T-helper 1 cell treated with Interleukin-12 subunit alpha and Interleukin-12 subunit beta and Interleukin-4 antibody, amounts not matched to agents 30 ng/mL and 1 ng/mL, for 36 hours (primary cell): ENCODE data around the gene CRACDL. TPM values are rescaled to one million over a fixed set of nuclear protein-coding genes. Genes with fewer than 3 reads are reported as not detected.
"Not testable (repeated sequence)": the region's sequence is repeated elsewhere in the genome, so short reads cannot be mapped to it uniquely, and the experiment has no call there.

Source experiments
- intact Hi-C: fragments of 100-400 bp; cut with micrococcal nuclease; formaldehyde crosslinking; loops from one replicate; pipeline ENCODE4 v1.15.1; 2024
- total RNA-seq: library from RNA; stranded (reverse); gene quantifications from 2 replicates; pipeline ENCODE4 v1.2.3, GENCODE V29; 2022

CRACDL gene
- total RNA-seq, 1 donor from 2014 or later, result 0.98 TPM

DNA sequence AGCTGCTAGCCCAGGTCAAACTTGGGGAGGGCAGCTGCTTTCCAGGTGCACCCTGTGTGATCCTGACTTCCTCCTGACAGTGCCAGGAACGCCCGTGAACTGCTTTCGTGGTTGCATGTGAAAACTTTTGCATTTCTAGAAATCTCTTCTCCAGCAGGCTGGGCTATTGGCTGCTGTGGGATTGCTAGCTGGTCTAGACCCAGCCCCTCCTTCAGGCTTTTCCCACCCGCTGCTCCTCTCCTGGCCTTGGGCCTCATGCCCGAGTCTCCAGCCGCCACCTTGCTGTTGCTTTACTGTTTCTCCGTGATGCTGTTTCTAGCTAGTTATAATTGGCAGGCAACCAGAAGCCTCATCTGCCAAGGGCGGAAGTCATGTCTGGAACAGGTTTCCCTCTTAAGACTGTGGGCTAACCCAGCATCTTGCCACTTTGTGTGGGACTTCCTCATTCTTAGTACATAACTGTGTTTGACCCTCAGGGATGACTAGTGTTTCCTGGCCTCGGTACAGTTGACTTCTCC lies 178.1 kb downstream of the CRACDL start:
- intact Hi-C loops, result loop anchor here (1.0 kb wide), 2 partner anchors 22 to 109 kb away; no protein-coding TSS in a partner anchor

GRCh38 chr2:98753801-98754200 lies 182.2 kb downstream of the CRACDL start:
- intact Hi-C loops, result no loop called here

DNA sequence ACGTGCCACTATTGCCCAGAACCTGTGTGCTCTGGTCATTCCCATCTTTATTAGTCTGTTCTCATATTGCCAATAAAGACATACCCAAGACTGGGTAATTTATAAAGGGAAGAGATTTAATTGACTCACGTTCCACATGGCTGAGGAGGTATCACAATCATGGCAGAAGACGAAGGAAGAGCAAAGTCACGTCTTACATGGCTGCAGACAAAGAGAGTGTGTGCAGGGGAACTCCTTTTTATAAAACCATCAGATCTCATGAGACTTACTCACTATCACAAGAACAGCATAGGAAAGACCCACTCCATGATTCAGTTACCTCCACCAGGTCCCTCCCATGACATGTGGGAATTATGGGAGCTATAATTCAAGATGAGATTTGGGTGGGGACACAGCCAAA lies 183.3 kb downstream of the CRACDL start:
- intact Hi-C loops, result not testable (repeated sequence)

DNA sequence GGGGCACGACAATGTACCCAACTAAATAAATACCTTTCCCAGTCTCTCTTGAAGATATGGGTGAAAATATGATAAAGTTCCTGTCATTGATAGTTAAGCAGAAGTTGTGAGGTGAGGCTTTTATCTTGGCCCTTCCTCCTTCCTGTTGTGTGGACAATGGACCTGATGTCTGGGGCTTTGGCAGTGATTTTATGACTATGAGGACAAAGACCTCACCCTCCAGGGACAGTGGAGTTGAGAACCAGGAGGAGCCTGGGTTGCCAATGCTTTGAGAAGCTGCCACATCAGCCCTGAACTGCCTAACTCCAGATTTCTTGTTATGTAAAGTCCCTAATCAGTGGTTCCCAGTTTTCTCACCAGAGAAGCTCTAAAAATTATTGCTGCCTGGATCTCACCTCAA lies 184.3 kb downstream of the CRACDL start:
- intact Hi-C loops, result no loop called here

- intact Hi-C loops, result no loop called here
Measured at GRCh38 chr2:98750593-98751282, 185.3 kb downstream of the CRACDL start.

DNA sequence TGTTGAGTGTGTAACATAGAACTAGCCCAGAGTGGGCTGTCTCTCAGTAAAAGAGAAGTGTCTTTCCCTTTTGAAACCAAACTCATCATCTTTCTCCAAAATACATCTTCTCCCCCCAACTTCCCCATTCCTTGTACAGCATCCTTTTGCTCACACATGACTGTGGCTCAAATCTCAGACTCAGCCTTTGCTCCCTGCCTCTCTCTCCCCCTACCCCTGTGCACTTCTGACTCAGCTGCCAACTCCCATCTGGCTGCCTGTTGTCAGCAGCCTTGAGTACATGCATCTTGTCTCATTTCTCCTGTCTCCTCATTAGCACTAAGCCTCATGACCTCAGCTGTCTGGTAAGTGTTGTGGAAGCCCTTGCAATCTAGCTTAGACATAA lies 187.0 kb downstream of the CRACDL start:
- intact Hi-C loops, result loop anchor here (1.0 kb wide), 1 partner anchor 12 kb away; no protein-coding TSS in a partner anchor

DNA sequence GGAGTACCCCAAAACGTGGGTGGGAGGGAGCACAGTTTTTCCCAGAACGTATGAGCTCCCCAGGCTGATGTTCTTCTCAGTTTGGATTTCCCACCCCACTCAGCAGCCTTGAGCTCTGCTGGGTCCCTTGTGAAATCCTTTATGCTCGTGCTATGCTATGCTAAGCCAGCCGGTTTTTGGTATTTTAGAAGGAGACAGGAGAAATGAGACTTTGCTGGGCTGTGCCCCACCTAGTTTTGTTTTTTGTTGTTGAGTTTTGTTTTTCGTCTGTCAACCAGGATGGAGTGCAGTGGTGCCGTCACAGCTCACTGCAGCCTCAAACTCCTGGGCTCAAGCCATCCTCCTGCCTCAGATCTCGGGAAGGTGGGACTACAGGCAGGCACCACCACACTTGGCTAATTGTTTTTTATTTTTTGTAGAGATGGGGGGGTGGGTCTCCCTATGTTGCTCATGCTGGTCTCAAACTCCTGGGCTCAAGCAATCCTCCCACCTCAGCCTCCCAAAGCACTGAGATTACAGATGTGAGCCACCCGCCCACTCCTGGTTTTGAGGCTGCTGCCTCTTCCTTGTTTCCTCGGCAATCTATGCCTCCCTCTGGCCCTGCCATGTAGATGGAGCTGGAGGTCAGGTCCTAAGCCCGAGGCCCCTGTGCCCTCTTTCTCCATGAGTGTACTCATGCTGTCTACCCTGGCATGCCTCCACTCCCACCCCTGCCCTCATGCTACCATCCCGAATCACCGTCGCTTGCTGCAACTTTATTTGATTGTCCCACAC lies 187.5 kb downstream of the CRACDL start:
- intact Hi-C loops, result loop anchor here (1.0 kb wide), 1 partner anchor 13 kb away; no protein-coding TSS in a partner anchor

GRCh38 chr2:98747888-98748287 lies 188.1 kb downstream of the CRACDL start:
- intact Hi-C loops, result no loop called here

DNA sequence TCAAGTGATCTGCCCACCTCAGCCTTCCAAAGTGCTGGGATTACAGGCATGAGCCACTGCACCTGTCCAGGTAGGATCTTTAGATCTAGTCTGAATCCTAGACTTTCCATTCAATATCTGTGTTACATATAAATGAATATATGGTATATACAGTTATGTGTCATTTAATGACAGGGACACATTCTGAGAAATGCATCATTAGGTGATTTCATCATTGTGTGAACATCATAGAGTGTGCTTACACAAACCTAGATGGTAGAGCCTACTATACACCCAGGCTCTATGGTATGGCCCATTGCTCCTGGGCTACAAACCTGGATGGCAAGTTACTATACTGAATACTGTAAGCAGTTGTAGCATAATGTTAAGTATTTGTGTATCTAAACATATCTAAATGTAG lies 189.6 kb downstream of the CRACDL start:
- intact Hi-C loops, result no loop called here

GRCh38 chr2:98744595-98744994 lies 191.4 kb downstream of the CRACDL start:
- intact Hi-C loops, result no loop called here

Other genes with a start within 250 kb of the CRACDL start
- gene MGAT4A, start 205.1 kb downstream of the CRACDL start, total RNA-seq, result 120 and 122 TPM in 2 replicates
- gene C2orf15, start 205.5 kb upstream of the CRACDL start, total RNA-seq, result 0.20 and 0.25 TPM in 2 replicates
- 5.0 and 5.9 TPM in 2 replicates for gene TSGA10, start 218.7 kb upstream of the CRACDL start, total RNA-seq
- 6.1 and 6.6 TPM in 2 replicates for gene LIPT1, start 218.7 kb upstream of the CRACDL start, total RNA-seq
- 73.7 and 78.7 TPM in 2 replicates for gene MITD1, start 244.8 kb upstream of the CRACDL start, total RNA-seq
- 22.7 and 23.2 TPM in 2 replicates for gene MRPL30, start 245.0 kb upstream of the CRACDL start, total RNA-seq